GM04504 (cell line): ENCODE data around the gene H6PD.

Experiments used
- DNase-seq: peaks from one replicate; pipeline ENCODE4 v3.0.0-alpha.2; 2012; ENCODE audit warnings: low read depth

H6PD gene

GRCh38 chr1:9204156-9204720 lies 30.3 kb upstream of the H6PD start:
- DNase-seq, result no peak

GRCh38 chr1:9207086-9207485 lies 27.5 kb upstream of the H6PD start:
- DNase-seq, result no peak

GRCh38 chr1:9207715-9208114 lies 26.9 kb upstream of the H6PD start:
- no peak for DNase-seq

GRCh38 chr1:9211291-9211811 lies 23.2 kb upstream of the H6PD start:
- DNase-seq, result no peak

GRCh38 chr1:9212735-9213134 lies 21.8 kb upstream of the H6PD start:
- no peak for DNase-seq

GRCh38 chr1:9213956-9214355 lies 20.6 kb upstream of the H6PD start:
- no peak for DNase-seq

- no peak for DNase-seq
Measured at GRCh38 chr1:9218917-9219316, 15.7 kb upstream of the H6PD start.

GRCh38 chr1:9222846-9223625 lies 11.5 kb upstream of the H6PD start:
- DNase-seq, result no peak

- DNase-seq, result no peak
Measured at GRCh38 chr1:9224664-9225410, 9.7 kb upstream of the H6PD start.

GRCh38 chr1:9225411-9225785 lies 9.2 kb upstream of the H6PD start:
- no peak for DNase-seq

- no peak for DNase-seq
Measured at GRCh38 chr1:9228609-9229008, 6.0 kb upstream of the H6PD start.

- DNase-seq, result no peak
Measured at GRCh38 chr1:9229549-9229948, 5.0 kb upstream of the H6PD start.

- no peak for DNase-seq
Measured at GRCh38 chr1:9230869-9231533, 3.6 kb upstream of the H6PD start.

GRCh38 chr1:9231648-9232332 lies 2.8 kb upstream of the H6PD start:
- no peak for DNase-seq

GRCh38 chr1:9233241-9233941 lies 1.2 kb upstream of the H6PD start:
- DNase-seq, result peak; percentile 60

GRCh38 chr1:9233942-9234222 lies 692 bp upstream of the H6PD start:
- DNase-seq, result no peak

- DNase-seq, result peak; percentile 44
Measured at GRCh38 chr1:9235096-9235459, 504 bp downstream of the H6PD start.

- no peak for DNase-seq
Measured at GRCh38 chr1:9235560-9235959, 986 bp downstream of the H6PD start.

GRCh38 chr1:9238134-9238533 lies 3.6 kb downstream of the H6PD start:
- DNase-seq, result no peak

- DNase-seq, result no peak
Measured at GRCh38 chr1:9238550-9238949, 4.0 kb downstream of the H6PD start.

- no peak for DNase-seq
Measured at GRCh38 chr1:9239622-9240401, 5.2 kb downstream of the H6PD start.
